A549 treated with GW870086 at 1 μM for 4 hours (cell line): ENCODE results near the gene ZNF638. TPM values are rescaled to one million over a fixed set of nuclear protein-coding genes. Genes with fewer than 3 reads are reported as not detected.

ENCODE experiments used
- total RNA-seq: library from RNA; stranded (reverse); fragments of 200-300 nt; extraction: Qiagen RNA extraction; gene quantifications from 5 replicates; pipeline ENCODE4 v1.2.3, GENCODE V29; 2022; ENCODE audit warnings: low read depth

ZNF638 gene
- total RNA-seq = 58.3 to 76.1 TPM (median 60.9 TPM) in 5 replicates

GRCh38 chr2:71331581-71332434 is at the start of gene ZNF638:
TSS of gene ZNF638 (plus strand) at chr2:71331782. CDS start at chr2:71348955, 17,173 bp downstream.

GRCh38 chr2:71453404-71454220 is 122.0 kb downstream of the ZNF638 start, which contains the start of gene DYSF:
TSS of gene DYSF (plus strand) at chr2:71453561.

Other genes starting within 250 kb of the ZNF638 start
- gene MCEE, start 201.6 kb upstream of the ZNF638 start, total RNA-seq = 11.3 to 14.0 TPM (median 12.7 TPM) in 5 replicates
- 37.3 to 44.6 TPM (median 40.5 TPM) in 5 replicates for gene MPHOSPH10, start 201.1 kb upstream of the ZNF638 start, total RNA-seq
- 0.19 to 0.30 TPM (median 0.28 TPM) in 5 replicates for gene PAIP2B, start 104.7 kb upstream of the ZNF638 start, total RNA-seq
- gene DYSF, start 121.8 kb downstream of the ZNF638 start, total RNA-seq = 0.50 to 0.97 TPM (median 0.70 TPM) in 5 replicates